HG02678 (cell line): Measurements from ENCODE around the gene DHRS13.
"Not testable (repeated sequence)": the region's sequence is repeated elsewhere in the genome, so short reads cannot be mapped to it uniquely, and the experiment has no call there.

Experiments
- ATAC-seq: cut with Tn5 transposase; IDR thresholded peaks from one replicate; pipeline ENCODE4 v1.9.1; 2021; ENCODE audit warnings: mild to moderate bottlenecking, moderate library complexity; ENCODE audit not compliant: unreplicated experiment

The DHRS13 gene

GRCh38 chr17:28861393-28862203 is 41.3 kb downstream of the DHRS13 start:
- ATAC-seq = no peak

- no peak for ATAC-seq
Measured at GRCh38 chr17:28860363-28860808, 42.5 kb downstream of the DHRS13 start.

GRCh38 chr17:28858801-28859355 is 44.0 kb downstream of the DHRS13 start:
- no peak for ATAC-seq

GRCh38 chr17:28857905-28858800 is 44.7 kb downstream of the DHRS13 start:
- no peak for ATAC-seq

GRCh38 chr17:28856028-28856574 is 46.8 kb downstream of the DHRS13 start:
- no peak for ATAC-seq

GRCh38 chr17:28855336-28855679 is 47.6 kb downstream of the DHRS13 start:
- no peak for ATAC-seq

- peak; percentile 97 for ATAC-seq
Measured at GRCh38 chr17:28854457-28855335, 48.2 kb downstream of the DHRS13 start, which contains the start of gene ERAL1. Gene ERAL1, plus strand, starts transcription at chr17:28855016. Its CDS starts 19 bp downstream, at chr17:28855035.

GRCh38 chr17:28853295-28853694 is 49.6 kb downstream of the DHRS13 start:
- no peak for ATAC-seq

- ATAC-seq = no peak
Measured at GRCh38 chr17:28849281-28849680, 53.6 kb downstream of the DHRS13 start.

GRCh38 chr17:28848667-28849066 is 54.2 kb downstream of the DHRS13 start:
- ATAC-seq = not testable (repeated sequence)
